HCT116 (cell line): ENCODE data around the gene MAP3K6. TPM values are rescaled to one million over a fixed set of nuclear protein-coding genes. Genes with fewer than 3 reads are reported as not detected.

Experiments used
- ATAC-seq: fragments of 200-7000 bp; cut with Tn5 transposase; 2 replicates; pipeline ENCODE4 v1.9.1; 2020; ENCODE audit warnings: mild to moderate bottlenecking, moderate library complexity
- BruUV-seq: library from RNA; stranded (reverse); fragments of 400-500 nt; replicated peaks from 2 replicates; lab custom pipeline; 2021; lab: Mats Ljungman, UMichigan
- CTCF ChIA-PET: fragments of 300-600 bp; sonication (Branson Sonifier 250); formaldehyde crosslinking; loops from one replicate; lab custom pipeline; 2021; ENCODE audit warnings: antibody characterized with exemption; lab: Charles Lee
- POLR2A ChIA-PET: fragments of 300-600, 350-600 bp; sonication (Branson Sonifier 250); formaldehyde crosslinking; loops from one replicate; lab custom pipeline; 2021; ENCODE audit warnings: antibody characterized with exemption; lab: Charles Lee
- RAD21 ChIA-PET, 2 experiments: fragments of 300-600 bp; sonication (Branson Sonifier 250); formaldehyde crosslinking; loops; one replicate each; lab custom pipeline; 2023; ENCODE audit warnings: low total read pairs in 2 of 2; ENCODE audit not compliant: uncharacterized antibody in 2 of 2, unreplicated experiment in 2 of 2, low non-redundant PET in 1 of 2; lab: Charles Lee
- DNase-seq: peaks from one replicate; pipeline ENCODE4 v3.0.0-alpha.2; 2010; ENCODE audit warnings: low read depth, low spot score
- H2AFZ ChIP-seq: fragments of 200-600 bp; shearing (Covaris generic), sonication (generic); 2 replicates; pipeline ENCODE4 v1.6.1; 2017; ENCODE audit warnings: low read depth, mixed run types, mixed read lengths, antibody characterized with exemption, low read length; ENCODE audit not compliant: poor library complexity, severe bottlenecking
- H3K27ac ChIP-seq: 2 replicates; pipeline ENCODE4 v1.5.1; 2012; ENCODE audit warnings: low read depth, low read length
- H3K27me3 ChIP-seq: fragments of 200-600 bp; sonication (generic); 2 replicates; pipeline ENCODE4 v1.6.1; 2016; ENCODE audit warnings: mixed run types, low read length, mixed read lengths; ENCODE audit not compliant: insufficient read depth
- H3K36me3 ChIP-seq, 2 experiments: fragments of 200-500 bp in 1 of 2; fragments of 200-600 bp in 1 of 2; sonication (Bioruptor generic) in 1 of 2; sonication (generic) in 1 of 2; 2 replicates each; pipeline versions ENCODE4 v1.5.1 to v1.6.1; 2014 to 2016; ENCODE audit warnings: low read length in 2 of 2, inconsistent platforms in 1 of 2, mixed read lengths in 1 of 2, mixed run types in 1 of 2; ENCODE audit not compliant: insufficient read depth in 2 of 2, control insufficient read depth in 1 of 2
- H3K4me1 ChIP-seq, 2 experiments: fragments of 200-600 bp in 1 of 2; sonication (generic) in 1 of 2; 2 replicates each; pipeline versions ENCODE4 v1.5.1 to v1.6.1; 2012 to 2017; ENCODE audit warnings: low read length in 2 of 2, inconsistent platforms in 1 of 2, mild to moderate bottlenecking in 1 of 2, mixed read lengths in 1 of 2, mixed run types in 1 of 2, moderate library complexity in 1 of 2; ENCODE audit not compliant: insufficient read depth in 2 of 2, control insufficient read depth in 1 of 2
- H3K4me2 ChIP-seq: fragments of 200-600 bp; sonication (generic); 2 replicates; pipeline ENCODE4 v1.6.1; 2017; ENCODE audit warnings: mixed run types, low read length, mixed read lengths
- H3K4me3 ChIP-seq, 2 experiments: fragments of 200-600 bp in 1 of 2; sonication (generic) in 1 of 2; replicated peaks in 1 of 2; 2 replicates each; pipeline ENCODE4 v1.5.1; 2011 to 2016; ENCODE audit warnings: low read length in 2 of 2, control low read depth in 1 of 2, low read depth in 1 of 2, mild to moderate bottlenecking in 1 of 2, mixed read lengths in 1 of 2, mixed run types in 1 of 2
- H3K79me2 ChIP-seq: fragments of 200-600 bp; sonication (generic); 2 replicates; pipeline ENCODE4 v1.6.1; 2017; ENCODE audit warnings: mild to moderate bottlenecking, mixed run types, low read length, moderate library complexity, mixed read lengths; ENCODE audit not compliant: insufficient read depth
- H3K9ac ChIP-seq: fragments of 200-600 bp; sonication (generic); 2 replicates; pipeline ENCODE4 v1.6.1; 2016; ENCODE audit warnings: low read length, mixed read lengths
- H3K9me2 ChIP-seq: fragments of 200-600 bp; sonication (generic), shearing (Covaris generic); 2 replicates; pipeline ENCODE4 v1.6.1; 2017; ENCODE audit warnings: mixed run types, mild to moderate bottlenecking, moderate library complexity; ENCODE audit not compliant: insufficient read depth
- H3K9me3 ChIP-seq, 2 experiments: fragments of 200-500 bp in 1 of 2; fragments of 200-600 bp in 1 of 2; sonication (Bioruptor generic) in 1 of 2; sonication (generic) in 1 of 2; 2 replicates each; pipeline ENCODE4 v1.6.1; 2014 to 2017; ENCODE audit warnings: low read length in 2 of 2, mixed read lengths in 2 of 2, inconsistent platforms in 1 of 2, low read depth in 1 of 2, mild to moderate bottlenecking in 1 of 2, mixed run types in 1 of 2, moderate library complexity in 1 of 2; ENCODE audit not compliant: control insufficient read depth in 1 of 2, insufficient read depth in 1 of 2
- H4K20me1 ChIP-seq: fragments of 200-600 bp; sonication (generic), shearing (Covaris generic); 2 replicates; pipeline ENCODE4 v1.6.1; 2017; ENCODE audit warnings: mixed run types, mild to moderate bottlenecking, moderate library complexity; ENCODE audit not compliant: insufficient read depth
- CTCF ChIP-seq, 3 experiments: fragments of 200-600 bp in 1 of 3; sonication (generic) in 1 of 3; IDR thresholded peaks in 2 of 3; conservative IDR thresholded peaks in 1 of 3; 2 replicates each; pipeline ENCODE4 v1.5.1; 2012 to 2017; ENCODE audit warnings: low read depth in 2 of 3, low read length in 2 of 3, antibody characterized with exemption in 1 of 3, borderline replicate concordance in 1 of 3, control low read depth in 1 of 3, mild to moderate bottlenecking in 1 of 3, mixed read lengths in 1 of 3, mixed run types in 1 of 3, moderate library complexity in 1 of 3; ENCODE audit not compliant: insufficient read depth in 1 of 3
- ELF1 ChIP-seq: IDR thresholded peaks from 2 replicates; pipeline ENCODE4 v1.6.1; 2012; ENCODE audit warnings: low read depth, borderline replicate concordance
- EZH2phosphoT487 ChIP-seq: fragments of 200-600 bp; IDR thresholded peaks from 2 replicates; pipeline ENCODE4 v1.6.1; 2018; ENCODE audit warnings: antibody characterized with exemption, borderline replicate concordance
- RAD21 ChIP-seq: IDR thresholded peaks from 2 replicates; pipeline ENCODE4 v1.6.1; 2012; ENCODE audit warnings: low read depth, mild to moderate bottlenecking
- REST ChIP-seq: IDR thresholded peaks from 2 replicates; pipeline ENCODE4 v1.6.1; 2012; ENCODE audit warnings: low read depth
- YY1 ChIP-seq: IDR thresholded peaks from 2 replicates; pipeline ENCODE4 v1.6.1; 2011; ENCODE audit warnings: low read length, low read depth, moderate library complexity, mild to moderate bottlenecking; ENCODE audit not compliant: insufficient replicate concordance; ENCODE audit errors: extremely low read depth
- intact Hi-C: fragments of 100-400 bp; cut with micrococcal nuclease; formaldehyde crosslinking; loops from 2 replicates; pipeline ENCODE4 v1.10.0; 2022
- total RNA-seq: library from RNA; stranded (reverse); gene quantifications from one replicate; pipeline ENCODE4 v1.2.1, GENCODE V29; 2021; ENCODE audit not compliant: unreplicated experiment

MAP3K6 gene
- total RNA-seq, 1 experiment from 2014 or later: 30.2 TPM

GRCh38 chr1:27395441-27396195, 28.9 kb upstream of the MAP3K6 start:
- DNase-seq (peak; percentile 68), ATAC-seq (peak; percentile 49)
- no peak overlapping the region for H2AFZ ChIP-seq
- H3K27me3 ChIP-seq: no peaks in the 10 kb centered on the region
- H3K4me3 ChIP-seq: no peak overlapping the region
- CTCF ChIA-PET: interaction anchor here (0.6 to 4.2 kb wide), 19 partner anchors 13 to 351 kb away, joined by 3 to 65 read pairs (median 5); partner anchors contain the start of genes CD164L2 and WASF2
- intact Hi-C loops: loop anchor here (2.0 to 5.0 kb wide), 2 partner anchors 211 to 267 kb away; no protein-coding TSS in a partner anchor
- peaks cover 25% of the 10 kb centered on the region for H3K79me2 ChIP-seq
- POLR2A ChIA-PET: interaction anchor here (0.6 kb wide), 1 partner anchor 162 kb away, joined by 3 read pairs; no protein-coding TSS in a partner anchor
- H3K9me3 ChIP-seq: no peaks in the 10 kb centered on the region
- H3K27ac ChIP-seq: peak overlapping the region; percentile 43; the same call in 1 of the 2 replicates
- RAD21 ChIA-PET: interaction anchor here (0.7 to 1.8 kb wide), 10 partner anchors 20 to 99 kb away, joined by 3 to 6 read pairs (median 3); no protein-coding TSS in a partner anchor
- no TSS peak for BruUV-seq
- H3K4me1 ChIP-seq: peaks cover 17 to 40% of the 10 kb centered on the region in 2 experiments
- peak overlapping the region; percentile 6; the same call in 1 of the 2 replicates for H3K4me2 ChIP-seq
- peaks cover 0 to 12% of the 10 kb centered on the region in 2 experiments; a peak in 1 of 4 replicates for H3K36me3 ChIP-seq
- TF ChIP-seq CTCF (IDR thresholded peaks at IDR 0.05 in 2 of 3, conservative IDR thresholded peaks at IDR 0.05 in 1 of 3; ENCODE audit: borderline replicate concordance in 1 of 3, insufficient read depth in 1 of 3, low read depth in 2 of 3, low read length in 2 of 3): peak; percentile 97 to 98 (median 97)
- no peak for TF ChIP-seq REST
- peak; percentile 97 for TF ChIP-seq RAD21
- TF ChIP-seq YY1: peak; percentile 36
- no peak for TF ChIP-seq EZH2phosphoT487
- no peak for TF ChIP-seq ELF1
- H4K20me1 ChIP-seq: no peaks in the 10 kb centered on the region
- no peak overlapping the region for H3K9ac ChIP-seq
- H3K9me2 ChIP-seq: no peaks in the 10 kb centered on the region
